ENCODE results near the gene CDH23.

CDH23 gene

DNA sequence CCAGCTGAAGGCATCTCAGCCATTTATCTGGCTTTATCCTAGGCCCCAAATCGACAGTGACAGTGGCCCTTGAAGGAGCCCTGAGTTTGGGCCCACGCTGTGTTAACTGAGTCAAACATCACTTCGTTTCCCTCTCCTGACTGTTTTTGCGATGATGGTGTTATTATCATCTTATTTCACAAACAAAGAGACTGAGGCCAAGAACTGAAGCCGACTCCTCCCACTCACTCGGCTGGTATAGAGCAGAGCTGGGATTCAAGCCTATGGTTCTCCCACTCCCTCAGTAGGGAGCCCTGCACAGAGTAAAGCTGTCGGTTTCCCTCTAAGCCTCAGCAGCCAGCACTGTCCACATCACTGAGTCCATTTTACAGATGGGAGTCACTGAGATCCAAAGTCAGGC is 141.0 kb downstream of the CDH23 start:
- H3K27me3 ChIP-seq (ENCODE audit: insufficient read depth, low read length, poor library complexity, severe bottlenecking): peaks cover 17% of the 10 kb centered on the region
- H3K9me3 ChIP-seq (ENCODE audit: insufficient read depth, low read depth, low read length): no peaks in the 10 kb centered on the region
- no peaks in the 10 kb centered on the region for H3K36me3 ChIP-seq (ENCODE audit: insufficient read depth, low read length)
- TF ChIP-seq, protein P1, sequence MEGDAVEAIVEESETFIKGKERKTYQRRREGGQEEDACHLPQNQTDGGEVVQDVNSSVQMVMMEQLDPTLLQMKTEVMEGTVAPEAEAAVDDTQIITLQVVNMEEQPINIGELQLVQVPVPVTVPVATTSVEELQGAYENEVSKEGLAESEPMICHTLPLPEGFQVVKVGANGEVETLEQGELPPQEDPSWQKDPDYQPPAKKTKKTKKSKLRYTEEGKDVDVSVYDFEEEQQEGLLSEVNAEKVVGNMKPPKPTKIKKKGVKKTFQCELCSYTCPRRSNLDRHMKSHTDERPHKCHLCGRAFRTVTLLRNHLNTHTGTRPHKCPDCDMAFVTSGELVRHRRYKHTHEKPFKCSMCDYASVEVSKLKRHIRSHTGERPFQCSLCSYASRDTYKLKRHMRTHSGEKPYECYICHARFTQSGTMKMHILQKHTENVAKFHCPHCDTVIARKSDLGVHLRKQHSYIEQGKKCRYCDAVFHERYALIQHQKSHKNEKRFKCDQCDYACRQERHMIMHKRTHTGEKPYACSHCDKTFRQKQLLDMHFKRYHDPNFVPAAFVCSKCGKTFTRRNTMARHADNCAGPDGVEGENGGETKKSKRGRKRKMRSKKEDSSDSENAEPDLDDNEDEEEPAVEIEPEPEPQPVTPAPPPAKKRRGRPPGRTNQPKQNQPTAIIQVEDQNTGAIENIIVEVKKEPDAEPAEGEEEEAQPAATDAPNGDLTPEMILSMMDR (conservative IDR thresholded peaks at IDR 0.05; ENCODE audit: low read length): no peak
- TF ChIP-seq EZH2phosphoT487 (IDR thresholded peaks at IDR 0.05; ENCODE audit: borderline replicate concordance): no peak
- H3K4me2 ChIP-seq (ENCODE audit: low read depth, low read length, poor library complexity, severe bottlenecking): no peak overlapping the region
- H3K9ac ChIP-seq (ENCODE audit: low read depth, low read length, poor library complexity, severe bottlenecking): no peak overlapping the region
- H2AFZ ChIP-seq (ENCODE audit: low read length): no peak overlapping the region
- no peaks in the 10 kb centered on the region for H4K20me1 ChIP-seq (ENCODE audit: insufficient read depth, low read length, poor library complexity, severe bottlenecking)
- no peak overlapping the region for H3K4me3 ChIP-seq (ENCODE audit: low read length, poor library complexity, severe bottlenecking)
- no peaks in the 10 kb centered on the region for H3K4me1 ChIP-seq (ENCODE audit: insufficient read depth, low read length, poor library complexity, severe bottlenecking)
- no peaks in the 10 kb centered on the region for H3F3A ChIP-seq (ENCODE audit: low read depth)
- no peaks in the 10 kb centered on the region for H3K9me2 ChIP-seq (replicated peaks; ENCODE audit: low read depth, low read length)
- H3K79me2 ChIP-seq (ENCODE audit: insufficient read depth, low read length): no peaks in the 10 kb centered on the region

GRCh38 chr10:71538608-71539260 is 142.0 kb downstream of the CDH23 start:
- Histone ChIP-seq H3K4me1 (ENCODE audit: insufficient read depth, low read length, poor library complexity, severe bottlenecking) (no peaks in the 10 kb centered on the region), H3K36me3 (ENCODE audit: insufficient read depth, low read length) (no peaks in the 10 kb centered on the region), H3K4me2 (ENCODE audit: low read depth, low read length, poor library complexity, severe bottlenecking) (no peak overlapping the region), H3K4me3 (ENCODE audit: low read length, poor library complexity, severe bottlenecking) (no peak overlapping the region), H4K20me1 (ENCODE audit: insufficient read depth, low read length, poor library complexity, severe bottlenecking) (no peaks in the 10 kb centered on the region), H2AFZ (ENCODE audit: low read length) (no peak overlapping the region), H3K79me2 (ENCODE audit: insufficient read depth, low read length) (no peaks in the 10 kb centered on the region), H3K27me3 (ENCODE audit: insufficient read depth, low read length, poor library complexity, severe bottlenecking) (peaks cover 11% of the 10 kb centered on the region), H3K9me2 (replicated peaks; ENCODE audit: low read depth, low read length) (no peaks in the 10 kb centered on the region), H3K9ac (ENCODE audit: low read depth, low read length, poor library complexity, severe bottlenecking) (no peak overlapping the region), H3K9me3 (ENCODE audit: insufficient read depth, low read depth, low read length) (no peaks in the 10 kb centered on the region), H3F3A (ENCODE audit: low read depth) (no peaks in the 10 kb centered on the region)
- TF ChIP-seq EZH2phosphoT487 (IDR thresholded peaks at IDR 0.05; ENCODE audit: borderline replicate concordance): no peak
- TF ChIP-seq, protein P1 (conservative IDR thresholded peaks at IDR 0.05; ENCODE audit: low read length): no peak

GRCh38 chr10:71539442-71540118 is 142.9 kb downstream of the CDH23 start:
- Histone ChIP-seq H3K27me3 (ENCODE audit: insufficient read depth, low read length, poor library complexity, severe bottlenecking) (peaks cover 7% of the 10 kb centered on the region), H3K4me3 (ENCODE audit: low read length, poor library complexity, severe bottlenecking) (no peak overlapping the region), H2AFZ (ENCODE audit: low read length) (no peak overlapping the region), H3K9ac (ENCODE audit: low read depth, low read length, poor library complexity, severe bottlenecking) (no peak overlapping the region), H3K79me2 (ENCODE audit: insufficient read depth, low read length) (no peaks in the 10 kb centered on the region), H3K4me2 (ENCODE audit: low read depth, low read length, poor library complexity, severe bottlenecking) (no peak overlapping the region), H3K9me3 (ENCODE audit: insufficient read depth, low read depth, low read length) (no peaks in the 10 kb centered on the region), H4K20me1 (ENCODE audit: insufficient read depth, low read length, poor library complexity, severe bottlenecking) (no peaks in the 10 kb centered on the region), H3K36me3 (ENCODE audit: insufficient read depth, low read length) (no peaks in the 10 kb centered on the region), H3K9me2 (replicated peaks; ENCODE audit: low read depth, low read length) (no peaks in the 10 kb centered on the region), H3K4me1 (ENCODE audit: insufficient read depth, low read length, poor library complexity, severe bottlenecking) (no peaks in the 10 kb centered on the region), H3F3A (ENCODE audit: low read depth) (no peaks in the 10 kb centered on the region)
- TF ChIP-seq, protein P1 (conservative IDR thresholded peaks at IDR 0.05; ENCODE audit: low read length): no peak
- no peak for TF ChIP-seq EZH2phosphoT487 (IDR thresholded peaks at IDR 0.05; ENCODE audit: borderline replicate concordance)

All from Loucy (cell line).